ENCODE data around the gene KIAA1671. TPM values are rescaled to one million over a fixed set of nuclear protein-coding genes. Genes with fewer than 3 reads are reported as not detected.
"Not testable (repeated sequence)": the region's sequence is repeated elsewhere in the genome, so short reads cannot be mapped to it uniquely, and the experiment has no call there.

KIAA1671 gene
- polyA plus RNA-seq, 3 donors = not detected

GRCh38 chr22:25232301-25232700 lies 279.8 kb downstream of the KIAA1671 start:
- no peak for TF ChIP-seq CTCF (IDR thresholded peaks at IDR 0.05)
- H3K4me3 Mint-ChIP-seq = no peak overlapping the region
- H3K36me3 Mint-ChIP-seq = no peaks in the 10 kb centered on the region
- Histone ChIP-seq H4K20me1 (ENCODE audit: insufficient read depth, low read length) (no peaks in the 10 kb centered on the region), H3K27ac (ENCODE audit: low read depth in 1 of 2, low read length in 2 of 2) (no peak overlapping the region), H3K4me3 (replicated peaks in 1 of 3; ENCODE audit: low read depth in 2 of 3, low read length in 3 of 3) (no peak overlapping the region), H3K4me2 (replicated peaks; ENCODE audit: extremely low read depth, low read length, poor library complexity, severe bottlenecking) (no peak overlapping the region), H3K27me3 (ENCODE audit: control insufficient read depth in 2 of 2, insufficient read depth in 2 of 2, low read length in 2 of 2) (peaks cover 0 to 9% of the 10 kb centered on the region in 2 donors), H3K36me3 (replicated peaks in 1 of 2; ENCODE audit: control insufficient read depth in 1 of 2, insufficient read depth in 2 of 2, low read length in 2 of 2) (no peaks in the 10 kb centered on the region), H3K9me3 (replicated peaks in 1 of 2; ENCODE audit: control insufficient read depth in 1 of 2, insufficient read depth in 1 of 2, low read length in 2 of 2) (no peaks in the 10 kb centered on the region), H2AFZ (ENCODE audit: insufficient read depth, low read depth, low read length, poor library complexity, severe bottlenecking) (no peak overlapping the region), H3K4me1 (ENCODE audit: control insufficient read depth in 1 of 2, insufficient read depth in 2 of 2, low read length in 2 of 2) (no peaks in the 10 kb centered on the region), H3K9ac (ENCODE audit: insufficient read depth, low read length, poor library complexity, severe bottlenecking) (no peak overlapping the region), H3K79me2 (ENCODE audit: insufficient read depth, low read length) (no peaks in the 10 kb centered on the region)
- H3K9me3 Mint-ChIP-seq = peaks cover 0 to 2% (median 0%) of the 10 kb centered on the region in 7 donors
- whole genome bisulfite sequencing (ENCODE audit: insufficient coverage) = 90% methylated on average over 4 of the region's 5 CpGs
- DNase-seq = no peak
- H3K4me1 Mint-ChIP-seq = peaks cover 2% of the 10 kb centered on the region
- peaks cover 11 to 25% (median 24%) of the 10 kb centered on the region in 3 donors for H3K27me3 Mint-ChIP-seq (ENCODE audit: low read depth in 3 of 3)
- H3K27ac Mint-ChIP-seq = no peak overlapping the region
- intact Hi-C loops (cut with micrococcal nuclease) = no loop called here

GRCh38 chr22:25233706-25234105 lies 281.2 kb downstream of the KIAA1671 start:
- H3K4me1 ChIP-seq (ENCODE audit: control insufficient read depth in 1 of 2, insufficient read depth in 2 of 2, low read length in 2 of 2); H3K4me2 ChIP-seq (replicated peaks; ENCODE audit: extremely low read depth, low read length, poor library complexity, severe bottlenecking); H3K36me3 Mint-ChIP-seq; H3K27ac ChIP-seq (ENCODE audit: low read depth in 1 of 2, low read length in 2 of 2); H3K36me3 ChIP-seq (replicated peaks in 1 of 2; ENCODE audit: control insufficient read depth in 1 of 2, insufficient read depth in 2 of 2, low read length in 2 of 2); H3K9ac ChIP-seq (ENCODE audit: insufficient read depth, low read length, poor library complexity, severe bottlenecking); H3K27ac Mint-ChIP-seq; H3K9me3 Mint-ChIP-seq; H4K20me1 ChIP-seq (ENCODE audit: insufficient read depth, low read length); H3K4me3 Mint-ChIP-seq; H3K79me2 ChIP-seq (ENCODE audit: insufficient read depth, low read length); H3K9me3 ChIP-seq (replicated peaks in 1 of 2; ENCODE audit: control insufficient read depth in 1 of 2, insufficient read depth in 1 of 2, low read length in 2 of 2); H3K4me1 Mint-ChIP-seq; H3K4me3 ChIP-seq (replicated peaks in 1 of 3; ENCODE audit: low read depth in 2 of 3, low read length in 3 of 3); H3K27me3 ChIP-seq (ENCODE audit: control insufficient read depth in 2 of 2, insufficient read depth in 2 of 2, low read length in 2 of 2); DNase-seq; intact Hi-C loops (cut with micrococcal nuclease); H2AFZ ChIP-seq (ENCODE audit: insufficient read depth, low read depth, low read length, poor library complexity, severe bottlenecking): not testable (repeated sequence)
- peaks cover 11 to 27% (median 25%) of the 10 kb centered on the region in 3 donors for H3K27me3 Mint-ChIP-seq (ENCODE audit: low read depth in 3 of 3)

Data from CD14-positive monocyte (primary cell).